Measurements from ENCODE around the gene SUCNR1. TPM values are rescaled to one million over a fixed set of nuclear protein-coding genes. Genes with fewer than 3 reads are reported as not detected.

Gene SUCNR1, protein sequence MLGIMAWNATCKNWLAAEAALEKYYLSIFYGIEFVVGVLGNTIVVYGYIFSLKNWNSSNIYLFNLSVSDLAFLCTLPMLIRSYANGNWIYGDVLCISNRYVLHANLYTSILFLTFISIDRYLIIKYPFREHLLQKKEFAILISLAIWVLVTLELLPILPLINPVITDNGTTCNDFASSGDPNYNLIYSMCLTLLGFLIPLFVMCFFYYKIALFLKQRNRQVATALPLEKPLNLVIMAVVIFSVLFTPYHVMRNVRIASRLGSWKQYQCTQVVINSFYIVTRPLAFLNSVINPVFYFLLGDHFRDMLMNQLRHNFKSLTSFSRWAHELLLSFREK
- 0.07 and 0.16 TPM in 2 replicates for total RNA-seq
- long read RNA-seq = 0 reads

DNA sequence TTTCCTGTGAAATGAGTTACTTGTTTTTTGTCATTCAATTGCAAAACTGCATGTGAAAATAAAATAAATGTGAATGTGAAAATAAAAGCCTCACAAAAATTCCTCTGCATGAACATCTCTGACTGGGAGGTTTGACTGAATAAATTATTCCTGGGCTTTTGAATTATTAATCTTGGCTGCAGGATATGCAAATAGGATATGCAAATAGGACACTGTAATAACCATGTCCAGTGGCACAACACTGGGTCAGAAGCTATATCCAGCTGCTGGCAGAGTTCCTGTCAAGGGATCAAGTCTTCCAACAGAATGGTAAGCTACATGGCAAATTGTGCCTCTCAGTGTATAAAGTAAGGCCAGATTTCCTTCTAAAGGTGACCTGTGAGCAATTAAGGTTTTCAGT lies at the start of gene SUCNR1:
Gene SUCNR1, plus strand, starts transcription at position 246 of the 400 bp plus-strand sequence. CDS start 6,250 bp downstream, outside the sequence.
- Mint-ChIP-seq H3K27ac (no peak within 1 kb of the TSS), H3K36me3 (ENCODE audit: insufficient read depth) (no peaks in the 10 kb centered on the region), H3K4me3 (ENCODE audit: low read depth) (no peak within 1 kb of the TSS), H3K9me3 (ENCODE audit: low read depth) (no peaks in the 10 kb centered on the region), H3K4me1 (ENCODE audit: low read depth) (peaks cover 15% of the 10 kb centered on the region), H3K27me3 (no peaks in the 10 kb centered on the region)
- TF ChIP-seq, protein P1, sequence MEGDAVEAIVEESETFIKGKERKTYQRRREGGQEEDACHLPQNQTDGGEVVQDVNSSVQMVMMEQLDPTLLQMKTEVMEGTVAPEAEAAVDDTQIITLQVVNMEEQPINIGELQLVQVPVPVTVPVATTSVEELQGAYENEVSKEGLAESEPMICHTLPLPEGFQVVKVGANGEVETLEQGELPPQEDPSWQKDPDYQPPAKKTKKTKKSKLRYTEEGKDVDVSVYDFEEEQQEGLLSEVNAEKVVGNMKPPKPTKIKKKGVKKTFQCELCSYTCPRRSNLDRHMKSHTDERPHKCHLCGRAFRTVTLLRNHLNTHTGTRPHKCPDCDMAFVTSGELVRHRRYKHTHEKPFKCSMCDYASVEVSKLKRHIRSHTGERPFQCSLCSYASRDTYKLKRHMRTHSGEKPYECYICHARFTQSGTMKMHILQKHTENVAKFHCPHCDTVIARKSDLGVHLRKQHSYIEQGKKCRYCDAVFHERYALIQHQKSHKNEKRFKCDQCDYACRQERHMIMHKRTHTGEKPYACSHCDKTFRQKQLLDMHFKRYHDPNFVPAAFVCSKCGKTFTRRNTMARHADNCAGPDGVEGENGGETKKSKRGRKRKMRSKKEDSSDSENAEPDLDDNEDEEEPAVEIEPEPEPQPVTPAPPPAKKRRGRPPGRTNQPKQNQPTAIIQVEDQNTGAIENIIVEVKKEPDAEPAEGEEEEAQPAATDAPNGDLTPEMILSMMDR (IDR thresholded peaks at IDR 0.05; ENCODE audit: unreplicated experiment) = no peak
- DNase-seq (ENCODE audit: low spot score, unreplicated experiment) = no peak

DNA sequence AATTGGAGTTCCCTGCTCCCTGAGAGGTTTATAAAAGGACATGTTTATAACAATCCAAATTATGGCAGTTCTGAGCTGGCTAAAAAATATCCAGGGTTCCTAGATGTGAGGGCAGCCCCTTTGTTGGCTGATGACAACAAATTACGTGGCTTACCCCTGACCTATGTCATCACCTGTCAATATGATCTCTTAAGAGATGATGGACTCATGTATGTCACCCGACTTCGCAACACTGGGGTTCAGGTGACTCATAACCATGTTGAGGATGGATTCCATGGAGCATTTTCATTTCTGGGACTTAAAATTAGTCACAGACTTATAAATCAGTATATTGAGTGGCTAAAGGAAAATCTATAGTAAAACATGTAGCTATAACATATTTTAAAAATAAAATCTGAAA lies 45.6 kb upstream of the SUCNR1 start:
- no peaks in the 10 kb centered on the region for H3K27me3 Mint-ChIP-seq
- no peak overlapping the region for H3K4me3 Mint-ChIP-seq (ENCODE audit: low read depth)
- H3K4me1 Mint-ChIP-seq (ENCODE audit: low read depth) = no peaks in the 10 kb centered on the region
- no peak for DNase-seq (ENCODE audit: low spot score, unreplicated experiment)
- H3K27ac Mint-ChIP-seq = no peak overlapping the region
- peaks cover 15% of the 10 kb centered on the region for H3K9me3 Mint-ChIP-seq (ENCODE audit: low read depth)
- TF ChIP-seq, protein P1 (IDR thresholded peaks at IDR 0.05; ENCODE audit: unreplicated experiment) = no peak
- H3K36me3 Mint-ChIP-seq (ENCODE audit: insufficient read depth) = peaks cover 3% of the 10 kb centered on the region

DNA sequence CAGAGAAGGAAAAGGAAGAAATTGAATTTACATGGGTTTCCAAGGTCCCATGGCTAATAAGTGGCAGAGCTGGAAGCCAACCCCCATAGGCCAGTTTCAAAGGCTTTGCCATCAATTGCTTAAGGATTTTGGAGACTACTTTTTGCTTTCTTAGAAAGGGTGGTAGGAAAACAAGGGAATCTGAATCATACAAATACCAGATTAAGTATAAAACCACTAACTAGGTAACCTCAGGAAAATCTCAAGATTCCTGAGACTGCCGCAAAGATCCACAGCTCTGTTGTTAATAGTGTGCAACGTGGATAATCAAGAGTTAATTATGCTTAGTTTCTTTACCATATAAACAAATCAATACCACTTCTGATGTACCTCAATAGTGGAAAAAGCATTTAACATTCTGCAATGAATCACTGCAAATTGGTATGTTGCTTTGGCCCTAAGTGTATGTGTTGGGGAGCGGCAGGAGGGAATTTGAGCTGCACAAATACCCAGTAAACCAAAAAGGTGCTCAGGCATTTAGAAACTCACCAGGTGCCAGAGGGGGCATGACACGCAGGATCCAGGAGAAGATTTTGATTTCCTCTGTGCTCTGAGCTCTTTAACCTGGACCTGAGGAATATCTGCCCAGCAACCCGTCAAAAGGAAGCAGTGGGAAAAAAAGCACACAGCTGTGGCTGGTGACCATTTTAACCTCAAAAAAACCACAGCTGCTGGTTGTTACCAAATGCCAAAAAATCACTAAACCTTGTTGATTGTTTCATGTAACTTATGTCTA lies 37.5 kb upstream of the SUCNR1 start:
- no peaks in the 10 kb centered on the region for H3K9me3 Mint-ChIP-seq (ENCODE audit: low read depth)
- TF ChIP-seq, protein P1 (IDR thresholded peaks at IDR 0.05; ENCODE audit: unreplicated experiment) = no peak
- H3K27ac Mint-ChIP-seq = peak overlapping the region; percentile 38
- no peak overlapping the region for H3K4me3 Mint-ChIP-seq (ENCODE audit: low read depth)
- H3K27me3 Mint-ChIP-seq = no peaks in the 10 kb centered on the region
- H3K36me3 Mint-ChIP-seq (ENCODE audit: insufficient read depth) = no peaks in the 10 kb centered on the region
- DNase-seq (ENCODE audit: low spot score, unreplicated experiment) = no peak
- peaks cover 11% of the 10 kb centered on the region for H3K4me1 Mint-ChIP-seq (ENCODE audit: low read depth)

DNA sequence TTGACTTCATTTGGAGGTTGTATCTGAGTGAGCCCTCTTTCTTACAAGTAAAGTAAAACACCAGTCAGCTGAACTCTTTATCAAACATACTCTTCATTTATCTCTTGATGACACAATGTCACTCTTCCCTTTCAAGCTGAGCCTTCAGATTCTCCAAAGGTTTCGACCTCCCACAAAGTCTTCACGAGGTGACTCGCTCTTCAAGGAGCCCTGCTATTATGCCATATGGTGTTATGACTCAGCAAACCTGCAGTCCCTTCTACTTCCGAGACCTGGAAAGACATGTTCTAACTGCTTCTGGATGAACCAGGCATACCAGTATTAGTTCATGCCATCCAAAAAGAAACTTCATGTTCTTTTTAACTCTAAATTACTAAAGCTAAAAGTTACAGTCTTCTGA lies 36.4 kb upstream of the SUCNR1 start:
- peak overlapping the region; percentile 75 for H3K27ac Mint-ChIP-seq
- no peak for DNase-seq (ENCODE audit: low spot score, unreplicated experiment)
- no peak overlapping the region for H3K4me3 Mint-ChIP-seq (ENCODE audit: low read depth)
- TF ChIP-seq, protein P1 (IDR thresholded peaks at IDR 0.05; ENCODE audit: unreplicated experiment) = no peak
- H3K27me3 Mint-ChIP-seq = no peaks in the 10 kb centered on the region
- H3K9me3 Mint-ChIP-seq (ENCODE audit: low read depth) = no peaks in the 10 kb centered on the region
- no peaks in the 10 kb centered on the region for H3K36me3 Mint-ChIP-seq (ENCODE audit: insufficient read depth)
- H3K4me1 Mint-ChIP-seq (ENCODE audit: low read depth) = peaks cover 11% of the 10 kb centered on the region

DNA sequence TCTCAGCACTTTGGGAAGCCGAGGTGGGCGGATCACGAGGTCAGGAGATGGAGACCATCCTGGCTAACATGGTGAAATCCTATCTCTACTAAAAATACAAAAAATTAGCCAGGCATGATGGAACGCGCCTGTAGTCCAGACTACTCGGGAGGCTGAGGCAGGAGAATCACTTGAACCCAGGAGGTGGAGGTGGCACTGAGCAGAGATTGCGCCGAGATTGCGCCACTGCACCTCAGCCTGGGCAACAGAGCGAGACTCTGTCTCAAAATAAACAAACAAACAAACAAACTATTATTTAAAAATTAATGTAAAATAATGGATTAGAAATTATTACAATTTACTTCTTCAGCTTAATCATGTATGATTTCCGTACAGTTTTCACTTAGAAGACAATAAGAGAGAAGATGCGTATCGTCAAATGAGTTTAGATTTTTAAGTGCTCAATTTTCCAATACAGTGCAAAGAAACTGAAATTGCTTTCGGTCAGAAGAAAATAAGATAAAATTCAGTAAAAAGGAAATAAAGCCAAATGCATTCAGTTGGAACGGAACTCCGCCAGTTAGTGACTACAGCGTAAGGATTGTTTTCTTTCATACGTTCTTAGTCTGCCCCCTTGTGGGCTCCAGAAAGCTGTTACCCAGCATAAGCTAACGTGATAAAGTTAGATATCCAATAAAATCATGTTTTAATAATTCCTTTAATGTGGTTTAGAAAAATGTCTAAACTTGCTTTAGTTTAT lies 34.7 kb upstream of the SUCNR1 start:
- Mint-ChIP-seq H3K27ac (no peak overlapping the region), H3K36me3 (ENCODE audit: insufficient read depth) (no peaks in the 10 kb centered on the region), H3K4me3 (ENCODE audit: low read depth) (no peak overlapping the region), H3K27me3 (no peaks in the 10 kb centered on the region), H3K4me1 (ENCODE audit: low read depth) (peaks cover 15% of the 10 kb centered on the region), H3K9me3 (ENCODE audit: low read depth) (no peaks in the 10 kb centered on the region)
- TF ChIP-seq, protein P1 (IDR thresholded peaks at IDR 0.05; ENCODE audit: unreplicated experiment) = peak; percentile 95
- no peak for DNase-seq (ENCODE audit: low spot score, unreplicated experiment)
